Left renal cortex interstitium (tissue), 4 donors: ENCODE results near the gene TAF7. TPM values are rescaled to one million over a fixed set of nuclear protein-coding genes. Genes with fewer than 3 reads are reported as not detected.
"Not testable (repeated sequence)": the region's sequence is repeated elsewhere in the genome, so short reads cannot be mapped to it uniquely, and the experiment has no call there.

Experiments used
- DNase-seq, 4 donors: peaks; one replicate each; pipeline ENCODE4 v3.0.0-alpha.2; 2013; ENCODE audit warnings: low read depth in 4 of 4, low spot score in 2 of 4, missing footprints in 1 of 4
- polyA plus RNA-seq, 4 donors: library from polyadenylated mRNA; unstranded; fragments of 120-200 nt; gene quantifications; one replicate each; pipeline ENCODE4 v1.2.1, GENCODE V29; 2013; ENCODE audit not compliant: insufficient read length in 4 of 4

The TAF7 gene
- 100 to 1,000 TPM; 135 to 190 (median 151) TPM for polyA plus RNA-seq

DNA sequence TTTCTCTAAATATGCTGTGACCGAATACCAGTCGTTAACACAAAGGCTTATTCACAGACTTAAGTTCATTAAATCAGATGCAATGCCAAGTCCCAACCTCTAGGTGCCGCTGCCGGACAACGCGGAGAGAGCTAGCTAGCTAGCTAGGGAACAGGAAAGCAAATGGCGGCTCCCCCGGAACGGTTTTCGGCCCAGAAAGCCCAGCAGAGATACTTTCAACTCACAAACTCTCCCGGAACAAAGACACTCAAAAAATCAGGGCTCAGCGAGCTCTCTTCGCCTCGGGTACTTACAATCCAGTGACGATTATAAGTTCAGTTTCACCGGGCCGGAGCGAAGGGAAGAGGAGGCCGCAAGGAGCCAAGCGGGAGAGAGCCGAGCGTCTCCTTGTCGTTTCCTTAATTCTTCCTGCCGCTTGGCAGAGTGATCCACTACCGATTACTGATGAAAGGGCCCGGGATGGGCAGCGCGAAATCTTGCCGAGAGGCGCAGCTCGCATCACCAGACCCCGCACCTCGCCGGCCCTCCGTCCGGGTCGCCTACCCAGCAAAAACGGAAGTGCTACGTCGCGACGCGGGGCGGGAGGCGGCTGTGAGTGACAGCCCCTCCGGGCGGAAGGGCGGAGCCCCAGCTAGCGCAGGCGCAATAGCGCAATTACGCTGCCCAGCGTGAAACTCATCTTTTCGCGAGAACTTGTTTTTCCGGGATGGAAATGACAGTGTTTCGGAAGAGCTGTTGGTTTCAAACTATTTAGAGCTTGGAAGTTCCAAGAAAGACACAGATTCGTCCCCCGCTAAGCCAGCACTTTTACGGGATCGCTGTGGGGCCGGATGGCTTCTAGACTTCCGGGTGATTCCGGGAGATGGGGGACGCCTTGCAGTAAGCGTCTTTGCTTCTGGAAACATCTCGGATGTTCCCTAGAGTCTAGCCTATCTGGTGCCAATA is at the start of gene TAF7:
Gene TAF7 (minus strand): TSS at position 560 of the 945 bp plus-strand sequence. CDS start 740 bp downstream, outside the sequence.
- DNase-seq = peak; percentile 90 to 93 (median 91)

DNA sequence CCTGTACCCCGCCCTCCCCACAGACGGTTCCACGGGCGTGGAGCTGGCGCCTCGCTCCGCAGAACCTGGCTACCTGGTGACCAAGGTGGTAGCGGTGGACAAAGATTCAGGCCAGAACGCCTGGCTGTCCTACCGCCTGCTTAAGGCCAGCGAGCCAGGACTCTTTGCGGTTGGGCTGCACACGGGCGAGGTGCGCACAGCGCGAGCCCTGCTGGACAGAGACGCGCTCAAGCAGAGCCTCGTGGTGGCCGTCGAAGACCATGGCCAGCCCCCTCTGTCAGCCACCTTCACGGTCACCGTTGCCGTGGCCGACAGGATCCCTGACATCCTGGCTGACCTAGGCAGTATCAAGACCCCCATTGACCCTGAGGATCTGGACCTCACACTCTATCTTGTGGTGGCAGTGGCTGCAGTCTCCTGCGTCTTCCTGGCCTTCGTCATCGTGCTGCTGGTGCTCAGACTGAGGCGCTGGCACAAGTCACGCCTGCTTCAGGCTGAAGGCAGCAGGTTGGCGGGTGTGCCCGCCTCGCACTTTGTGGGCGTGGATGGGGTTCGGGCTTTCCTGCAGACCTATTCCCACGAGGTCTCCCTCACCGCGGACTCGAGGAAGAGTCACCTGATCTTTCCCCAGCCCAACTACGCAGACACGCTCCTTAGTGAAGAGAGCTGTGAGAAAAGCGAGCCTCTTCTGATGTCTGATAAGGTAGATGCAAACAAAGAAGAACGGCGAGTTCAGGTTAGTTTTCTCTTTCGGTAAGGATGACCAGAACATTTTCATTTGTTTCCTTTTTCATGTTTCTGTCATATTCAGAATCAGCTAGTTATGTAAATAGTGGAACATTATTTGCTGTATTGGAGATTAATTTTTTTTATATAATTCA is 45.7 kb upstream of the TAF7 start:
- DNase-seq = no peak

- DNase-seq = no peak
Measured at GRCh38 chr5:141363952-141364660, 43.5 kb upstream of the TAF7 start, which contains the start of gene PCDHGA5. Gene PCDHGA5, plus strand, starts transcription at chr5:141364162. Its CDS starts 169 bp downstream, at chr5:141364331.

- no peak for DNase-seq
Measured at GRCh38 chr5:141362719-141363118, 42.1 kb upstream of the TAF7 start.

DNA sequence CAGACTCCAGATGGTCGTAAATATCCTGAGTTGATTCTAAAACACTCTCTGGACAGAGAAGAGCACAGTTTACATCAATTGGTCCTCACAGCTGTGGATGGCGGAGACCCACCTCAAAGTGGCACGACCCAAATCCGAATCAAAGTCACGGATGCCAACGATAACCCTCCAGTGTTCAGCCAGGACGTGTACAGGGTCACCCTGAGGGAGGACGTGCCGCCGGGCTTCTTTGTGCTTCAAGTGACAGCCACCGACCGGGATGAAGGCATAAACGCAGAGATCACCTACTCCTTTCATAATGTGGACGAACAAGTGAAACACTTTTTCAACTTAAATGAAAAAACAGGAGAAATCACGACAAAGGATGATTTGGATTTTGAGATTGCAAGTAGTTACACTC is 40.1 kb upstream of the TAF7 start:
- DNase-seq = no peak

DNA sequence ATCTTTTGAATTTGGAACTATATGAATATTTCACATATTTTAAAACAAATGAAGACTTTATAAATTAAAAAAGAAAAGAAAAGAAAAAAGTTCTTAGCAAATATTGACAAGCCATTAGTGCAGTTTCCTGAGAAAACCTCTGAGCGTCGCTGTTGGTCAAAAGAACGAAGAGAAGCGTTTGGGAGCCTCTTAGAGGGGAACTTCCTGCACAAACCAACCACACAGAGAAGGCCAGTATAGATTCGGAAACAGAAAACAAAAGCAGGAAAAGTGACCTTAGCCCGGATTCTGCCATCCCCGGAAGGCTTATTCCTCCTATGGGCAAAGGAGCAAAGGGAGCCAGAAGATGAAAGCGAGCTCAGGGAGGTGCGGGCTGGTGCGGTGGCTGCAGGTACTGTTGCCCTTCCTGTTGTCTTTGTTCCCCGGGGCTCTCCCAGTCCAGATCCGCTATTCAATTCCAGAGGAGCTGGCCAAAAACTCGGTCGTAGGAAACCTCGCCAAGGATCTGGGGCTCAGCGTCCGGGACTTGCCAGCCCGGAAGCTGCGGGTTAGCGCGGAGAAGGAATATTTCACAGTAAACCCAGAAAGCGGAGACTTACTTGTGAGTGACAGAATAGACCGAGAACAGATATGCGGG is 39.3 kb upstream of the TAF7 start, which contains the start of gene PCDHGB2:
Gene PCDHGB2 (plus strand): TSS at position 205 of the 637 bp plus-strand sequence. CDS start 142 bp downstream, at position 347.
- DNase-seq = no peak

DNA sequence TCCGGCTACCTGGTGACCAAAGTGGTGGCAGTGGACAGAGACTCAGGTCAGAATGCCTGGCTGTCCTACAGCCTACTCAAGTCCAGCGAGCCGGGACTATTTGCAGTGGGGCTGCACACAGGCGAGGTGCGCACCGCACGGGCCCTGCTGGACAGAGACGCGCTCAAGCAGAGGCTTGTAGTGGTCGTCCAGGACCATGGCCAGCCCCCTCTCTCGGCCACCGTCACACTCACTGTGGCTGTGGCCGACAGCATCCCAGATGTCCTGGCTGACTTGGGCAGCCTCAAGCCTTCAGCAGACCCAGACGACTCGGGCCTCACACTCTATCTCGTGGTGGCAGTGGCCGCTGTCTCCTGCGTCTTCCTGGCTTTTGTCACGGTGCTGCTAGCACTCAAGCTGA is 36.4 kb upstream of the TAF7 start:
- no peak for DNase-seq

GRCh38 chr5:141356133-141356532 is 35.5 kb upstream of the TAF7 start:
- DNase-seq = no peak

GRCh38 chr5:141355641-141356040 is 35.1 kb upstream of the TAF7 start:
- no peak for DNase-seq

- DNase-seq = no peak
Measured at GRCh38 chr5:141354900-141355469, 34.4 kb upstream of the TAF7 start, which contains the start of gene PCDHGA4. Gene PCDHGA4, plus strand, starts transcription at chr5:141355021. Its CDS starts 87 bp downstream, at chr5:141355108.

DNA sequence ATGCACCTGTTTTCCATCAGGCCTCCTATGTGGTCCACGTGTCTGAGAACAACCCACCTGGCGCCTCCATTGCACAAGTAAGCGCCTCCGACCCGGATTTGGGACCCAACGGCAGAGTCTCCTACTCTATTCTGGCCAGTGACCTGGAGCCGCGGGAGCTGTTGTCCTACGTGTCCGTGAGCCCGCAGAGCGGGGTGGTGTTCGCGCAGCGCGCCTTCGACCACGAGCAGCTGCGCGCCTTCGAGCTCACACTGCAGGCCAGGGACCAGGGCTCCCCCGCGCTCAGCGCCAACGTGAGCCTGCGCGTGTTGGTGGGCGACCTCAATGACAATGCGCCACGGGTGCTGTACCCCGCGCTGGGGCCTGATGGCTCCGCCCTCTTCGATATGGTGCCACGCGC is 31.0 kb upstream of the TAF7 start:
- no peak for DNase-seq

DNA sequence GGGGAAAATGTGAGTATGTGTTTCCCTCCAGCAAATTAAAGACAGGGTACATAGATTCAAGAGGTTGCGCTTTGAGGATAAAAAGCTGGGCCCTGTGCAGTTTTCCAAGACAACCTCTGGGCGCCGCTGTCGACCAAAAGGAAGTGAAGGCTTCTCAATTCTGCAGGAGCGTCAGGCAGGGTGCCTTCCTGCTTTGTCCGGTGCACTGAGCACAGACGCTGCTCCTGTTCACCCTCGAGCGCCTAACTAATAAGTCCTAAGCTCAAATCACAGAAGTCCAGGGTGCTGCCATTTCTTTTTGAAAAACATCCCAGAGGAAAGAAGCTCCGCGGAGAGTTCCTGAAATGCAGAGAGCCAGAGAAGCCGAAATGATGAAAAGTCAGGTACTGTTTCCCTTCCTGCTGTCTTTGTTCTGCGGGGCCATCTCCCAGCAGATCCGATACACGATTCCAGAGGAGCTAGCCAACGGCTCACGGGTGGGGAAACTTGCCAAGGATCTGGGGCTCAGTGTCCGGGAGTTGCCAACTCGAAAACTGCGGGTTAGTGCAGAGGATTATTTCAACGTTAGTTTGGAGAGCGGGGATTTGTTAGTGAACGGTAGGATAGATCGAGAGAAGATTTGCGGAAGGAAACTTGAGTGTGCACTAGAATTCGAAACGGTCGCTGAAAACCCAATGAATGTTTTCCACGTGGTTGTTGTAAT is 29.5 kb upstream of the TAF7 start, which contains the start of gene PCDHGB1:
Gene PCDHGB1 (plus strand): TSS at position 183 of the 703 bp plus-strand sequence. CDS start 162 bp downstream, at position 345.
- DNase-seq = no peak

GRCh38 chr5:141346017-141346416 is 25.4 kb upstream of the TAF7 start:
- DNase-seq = not testable (repeated sequence)

DNA sequence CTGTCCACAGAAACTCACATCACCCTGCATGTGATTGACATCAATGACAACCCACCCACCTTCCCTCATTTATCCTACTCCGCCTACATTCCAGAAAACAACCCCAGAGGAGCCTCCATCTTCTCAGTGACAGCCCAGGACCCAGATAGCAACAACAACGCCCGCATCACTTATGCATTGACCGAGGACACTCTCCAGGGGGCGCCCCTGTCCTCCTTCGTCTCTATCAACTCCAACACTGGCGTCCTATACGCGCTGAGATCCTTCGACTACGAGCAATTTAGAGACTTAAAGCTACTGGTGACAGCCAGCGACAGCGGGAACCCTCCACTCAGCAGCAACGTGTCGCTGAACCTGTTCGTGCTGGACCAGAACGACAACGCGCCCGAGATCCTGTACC is 24.7 kb upstream of the TAF7 start:
- no peak for DNase-seq

GRCh38 chr5:141343953-141344463 is 23.4 kb upstream of the TAF7 start:
- no peak for DNase-seq

GRCh38 chr5:141343242-141343952 is 22.8 kb upstream of the TAF7 start, which contains the start of gene PCDHGA3:
Gene PCDHGA3, plus strand, starts transcription at chr5:141343829. Its CDS starts 205 bp downstream, at chr5:141344034.
- DNase-seq = no peak

GRCh38 chr5:141342773-141343172 is 22.2 kb upstream of the TAF7 start:
- no peak for DNase-seq
